ENCODE results near the gene SLC49A4.

Gene SLC49A4

GRCh38 chr3:122859021-122859805, 64.3 kb downstream of the SLC49A4 start:
- no peak for TF ChIP-seq FOXP2 (optimal IDR thresholded peaks at IDR 0.05; ENCODE audit: borderline replicate concordance, extremely low read depth, extremely low read length, insufficient read depth)
- no peak for TF ChIP-seq REST (IDR thresholded peaks at IDR 0.05; ENCODE audit: insufficient read depth in 1 of 2, low read depth in 2 of 2, low read length in 2 of 2)
- no peak for TF ChIP-seq SIN3A (IDR thresholded peaks at IDR 0.05; ENCODE audit: borderline replicate concordance, insufficient read depth, low read length)
- no peak for TF ChIP-seq POLR2AphosphoS5 (IDR thresholded peaks at IDR 0.05; ENCODE audit: low read depth, low read length)
- TF ChIP-seq TAF1 (IDR thresholded peaks at IDR 0.05; ENCODE audit: borderline replicate concordance, insufficient read depth, low read length) = no peak

GRCh38 chr3:122862381-122862780, 67.5 kb downstream of the SLC49A4 start:
- no peak for TF ChIP-seq TAF1 (IDR thresholded peaks at IDR 0.05; ENCODE audit: borderline replicate concordance, insufficient read depth, low read length)
- TF ChIP-seq REST (IDR thresholded peaks at IDR 0.05; ENCODE audit: insufficient read depth in 1 of 2, low read depth in 2 of 2, low read length in 2 of 2) = no peak
- no peak for TF ChIP-seq POLR2AphosphoS5 (IDR thresholded peaks at IDR 0.05; ENCODE audit: low read depth, low read length)
- TF ChIP-seq FOXP2 (optimal IDR thresholded peaks at IDR 0.05; ENCODE audit: borderline replicate concordance, extremely low read depth, extremely low read length, insufficient read depth) = no peak
- no peak for TF ChIP-seq SIN3A (IDR thresholded peaks at IDR 0.05; ENCODE audit: borderline replicate concordance, insufficient read depth, low read length)

GRCh38 chr3:122864498-122864897, 69.6 kb downstream of the SLC49A4 start:
- TF ChIP-seq FOXP2 (optimal IDR thresholded peaks at IDR 0.05; ENCODE audit: borderline replicate concordance, extremely low read depth, extremely low read length, insufficient read depth) (no peak), SIN3A (IDR thresholded peaks at IDR 0.05; ENCODE audit: borderline replicate concordance, insufficient read depth, low read length) (no peak), POLR2AphosphoS5 (IDR thresholded peaks at IDR 0.05; ENCODE audit: low read depth, low read length) (no peak), TAF1 (IDR thresholded peaks at IDR 0.05; ENCODE audit: borderline replicate concordance, insufficient read depth, low read length) (no peak), REST (IDR thresholded peaks at IDR 0.05; ENCODE audit: insufficient read depth in 1 of 2, low read depth in 2 of 2, low read length in 2 of 2) (no peak)

GRCh38 chr3:122868322-122868721, 73.5 kb downstream of the SLC49A4 start:
- TF ChIP-seq TAF1 (IDR thresholded peaks at IDR 0.05; ENCODE audit: borderline replicate concordance, insufficient read depth, low read length) = no peak
- no peak for TF ChIP-seq SIN3A (IDR thresholded peaks at IDR 0.05; ENCODE audit: borderline replicate concordance, insufficient read depth, low read length)
- TF ChIP-seq POLR2AphosphoS5 (IDR thresholded peaks at IDR 0.05; ENCODE audit: low read depth, low read length) = no peak
- no peak for TF ChIP-seq FOXP2 (optimal IDR thresholded peaks at IDR 0.05; ENCODE audit: borderline replicate concordance, extremely low read depth, extremely low read length, insufficient read depth)
- TF ChIP-seq REST (IDR thresholded peaks at IDR 0.05; ENCODE audit: insufficient read depth in 1 of 2, low read depth in 2 of 2, low read length in 2 of 2) = no peak
